CD4-positive, alpha-beta T cell treated with Interleukin-2 at 100 ng/mL for 4 hours (primary cell): Measurements from ENCODE around the gene TCF4.

ENCODE experiments used
- DNase-seq: peaks from one replicate; pipeline ENCODE4 v3.0.0-alpha.2; 2020; ENCODE audit warnings: low spot score

Gene TCF4

DNA sequence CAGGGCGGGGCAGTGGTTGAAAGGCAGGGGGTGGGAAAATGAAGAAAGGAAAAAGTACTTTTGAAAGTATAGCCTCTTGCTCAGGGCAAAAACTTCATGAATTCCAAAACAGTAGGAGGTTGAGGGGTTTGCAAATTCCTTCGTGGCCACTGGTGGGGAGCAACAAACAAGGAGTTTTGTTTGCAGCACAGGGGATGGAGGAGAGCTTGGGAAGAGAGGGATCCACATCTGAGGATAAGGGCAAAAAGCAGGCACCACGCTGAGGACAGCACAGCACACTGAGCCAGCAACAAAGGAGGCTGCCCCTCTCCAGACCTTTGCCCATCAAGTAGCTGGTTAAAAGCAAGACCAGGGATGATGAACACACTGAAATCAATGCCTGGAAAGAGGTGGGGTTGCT is 148.9 kb downstream of the TCF4 start:
- no peak for DNase-seq

DNA sequence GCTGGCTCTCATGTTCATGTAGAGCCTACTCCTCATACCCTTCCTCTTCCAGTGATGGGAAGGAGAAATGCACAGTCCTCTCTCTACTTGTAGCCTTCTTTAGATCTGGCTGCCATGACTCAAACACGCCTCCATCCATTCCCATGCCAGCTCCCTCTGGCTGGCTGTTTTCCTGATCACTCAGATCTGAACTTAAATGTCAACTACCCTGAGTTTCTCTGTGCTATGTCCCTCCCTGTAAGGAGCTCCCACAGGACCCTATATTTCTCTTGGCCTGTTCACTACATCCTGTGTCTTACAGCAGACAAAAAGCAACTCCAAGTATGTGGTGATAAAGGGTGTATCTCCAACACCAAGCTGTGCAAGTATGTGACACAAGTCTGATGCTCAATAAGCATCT is 152.4 kb downstream of the TCF4 start:
- DNase-seq: no peak

DNA sequence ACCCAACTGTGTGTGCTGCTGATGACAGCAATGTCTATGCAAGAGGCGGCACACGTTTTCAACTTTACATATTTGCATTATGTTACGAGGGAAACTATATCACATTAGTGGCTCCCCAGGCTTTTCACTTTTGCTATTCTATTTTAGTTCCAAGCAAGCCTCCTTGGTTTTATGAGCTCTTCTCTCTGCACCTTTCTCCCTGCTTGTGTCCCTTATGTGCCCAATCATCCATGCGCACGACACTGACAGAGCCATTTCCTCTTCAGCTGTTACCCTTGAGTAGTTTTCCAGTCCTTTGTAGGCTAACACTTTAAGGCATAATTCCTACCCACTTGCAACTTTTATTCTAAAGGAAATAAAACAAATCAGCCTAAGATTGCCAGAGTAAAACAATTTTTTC is 154.3 kb downstream of the TCF4 start:
- DNase-seq: no peak

DNA sequence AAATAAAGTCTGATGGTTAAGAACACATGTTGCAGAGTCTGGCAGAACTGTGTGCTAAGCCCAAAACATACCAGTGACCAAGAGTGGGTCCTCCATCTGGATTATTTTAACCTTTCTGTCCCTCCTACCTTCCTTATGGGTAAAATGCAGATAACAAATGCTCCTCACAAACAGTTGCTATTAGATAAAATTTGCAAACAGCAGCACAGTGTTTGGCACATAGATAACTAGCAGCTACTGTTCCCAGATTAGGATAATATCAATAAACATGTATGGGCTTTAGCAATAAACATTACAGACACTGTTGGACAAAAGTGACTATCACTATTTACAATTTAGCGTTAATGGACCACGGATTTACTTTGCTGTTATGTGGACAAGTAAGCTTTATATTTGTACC is 154.9 kb downstream of the TCF4 start:
- no peak for DNase-seq

DNA sequence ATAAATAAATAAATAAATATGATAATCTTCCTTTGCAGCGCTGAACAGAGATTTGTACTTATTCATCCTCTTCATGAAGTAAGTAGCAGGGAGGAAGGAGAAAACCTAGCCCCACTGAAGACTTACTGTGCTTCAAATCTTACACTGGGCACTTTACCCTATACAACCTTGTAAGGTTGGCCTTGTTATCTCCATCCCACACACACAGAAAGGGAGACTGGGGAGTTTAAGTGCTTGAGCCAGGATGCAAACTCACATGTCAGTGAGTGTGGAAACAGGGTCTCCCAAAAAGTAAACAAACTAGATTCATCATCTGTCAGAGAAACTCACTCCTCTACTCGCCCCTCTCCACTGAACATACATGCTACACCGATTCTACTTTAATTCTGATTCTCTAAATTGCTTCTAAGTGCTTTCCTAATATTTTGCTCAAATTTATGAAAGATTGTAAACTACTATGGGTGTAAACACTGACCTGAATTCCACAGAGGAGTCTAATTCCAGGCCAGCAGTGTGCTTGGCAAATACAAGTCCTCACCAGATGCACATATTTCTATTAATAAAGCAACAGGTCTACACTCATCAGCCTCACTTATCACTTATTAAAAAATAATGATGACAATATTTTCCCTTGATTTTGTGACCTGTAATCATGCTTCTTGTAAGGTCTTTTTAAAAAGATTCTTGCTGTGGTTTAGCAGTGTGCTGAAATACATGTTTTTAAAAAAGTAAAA is 155.5 kb downstream of the TCF4 start:
- no peak for DNase-seq

DNA sequence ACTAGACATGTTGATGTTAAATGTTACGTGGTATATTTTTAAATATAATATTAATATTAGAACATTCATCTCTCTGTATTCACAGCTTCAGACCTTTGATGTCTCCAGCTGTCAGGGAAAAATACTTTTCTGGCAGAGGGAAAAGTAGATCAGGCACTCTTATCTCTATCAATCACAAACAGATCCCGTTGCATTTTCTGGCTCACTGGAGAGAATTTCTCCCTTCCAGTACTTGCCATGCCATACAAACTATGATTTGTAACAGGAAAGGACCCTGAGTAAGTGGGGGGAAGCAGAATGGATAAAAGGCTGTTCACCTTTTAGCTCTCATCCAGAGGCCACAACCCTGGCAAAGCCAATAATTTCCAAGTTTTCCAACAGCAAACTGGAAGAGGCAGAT is 158.0 kb downstream of the TCF4 start:
- no peak for DNase-seq

DNA sequence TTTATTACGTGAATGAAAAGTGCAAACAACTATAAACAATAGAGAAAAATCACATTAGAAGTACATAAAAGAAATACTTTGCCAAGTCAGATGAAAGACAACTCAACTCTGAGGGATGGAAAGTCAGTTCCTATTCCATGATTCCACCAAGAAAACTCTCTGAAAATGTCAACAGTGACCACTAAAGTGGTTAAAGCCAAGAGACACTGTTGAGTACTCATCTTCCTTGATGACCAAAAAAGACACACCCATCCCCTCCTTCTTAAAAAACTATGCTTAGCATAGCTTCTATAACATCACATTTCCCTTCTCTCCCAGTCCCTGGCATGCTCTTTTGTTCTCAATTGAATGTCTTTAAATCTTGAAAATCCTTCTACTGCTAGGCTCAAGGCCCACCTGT is 160.0 kb downstream of the TCF4 start:
- DNase-seq: no peak

DNA sequence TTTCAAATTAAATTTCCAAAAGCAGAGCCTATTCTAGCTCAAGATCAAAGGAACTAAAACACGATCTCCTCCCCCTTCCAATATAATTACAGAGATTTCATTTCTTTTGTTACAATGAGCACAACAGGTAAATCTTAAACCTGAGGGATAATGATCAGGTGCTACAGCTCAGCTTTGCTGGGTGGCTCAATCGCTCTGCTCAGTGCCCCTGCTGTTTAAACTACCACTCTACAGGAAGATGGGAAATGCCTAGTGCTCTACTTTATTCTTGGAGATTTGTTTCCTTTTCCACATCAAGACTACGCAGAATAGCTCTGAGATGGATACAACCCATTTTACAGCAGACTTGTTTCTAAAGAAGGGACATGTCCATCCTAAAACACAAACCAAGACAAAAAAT is 162.3 kb downstream of the TCF4 start:
- DNase-seq: no peak

DNA sequence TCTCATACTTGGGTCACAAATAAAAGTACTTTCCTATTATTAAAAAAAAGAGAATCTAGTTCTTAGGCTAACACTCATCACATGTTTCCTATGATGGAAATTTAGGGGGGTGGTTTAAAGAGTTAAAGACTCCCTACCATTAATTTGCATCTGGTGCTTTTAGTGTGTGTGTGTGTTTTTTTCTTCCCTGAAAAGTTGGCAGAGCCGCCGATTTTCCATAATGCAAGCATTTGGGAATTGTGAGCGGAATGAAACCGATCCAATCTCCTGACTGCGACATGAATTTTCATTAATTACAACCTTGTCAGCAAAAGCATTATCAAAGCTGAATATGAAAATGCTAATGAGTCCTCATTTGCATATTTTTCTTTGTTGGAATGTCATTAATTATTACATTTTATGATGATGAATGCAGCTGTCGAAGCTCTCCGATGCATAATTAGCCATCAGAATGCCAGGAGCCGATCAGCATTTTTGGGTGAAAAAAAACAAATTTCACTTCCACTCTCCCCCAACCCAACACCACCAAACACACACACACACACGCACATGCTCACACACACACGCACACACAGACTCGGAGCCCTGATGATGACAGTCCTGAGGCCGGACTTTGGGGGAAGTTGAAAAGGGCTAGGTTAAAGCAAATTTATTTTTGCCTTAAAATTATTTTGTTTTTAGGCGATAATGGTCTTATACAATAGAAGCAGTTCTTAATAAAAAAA is 165.4 kb downstream of the TCF4 start:
- DNase-seq: no peak

DNA sequence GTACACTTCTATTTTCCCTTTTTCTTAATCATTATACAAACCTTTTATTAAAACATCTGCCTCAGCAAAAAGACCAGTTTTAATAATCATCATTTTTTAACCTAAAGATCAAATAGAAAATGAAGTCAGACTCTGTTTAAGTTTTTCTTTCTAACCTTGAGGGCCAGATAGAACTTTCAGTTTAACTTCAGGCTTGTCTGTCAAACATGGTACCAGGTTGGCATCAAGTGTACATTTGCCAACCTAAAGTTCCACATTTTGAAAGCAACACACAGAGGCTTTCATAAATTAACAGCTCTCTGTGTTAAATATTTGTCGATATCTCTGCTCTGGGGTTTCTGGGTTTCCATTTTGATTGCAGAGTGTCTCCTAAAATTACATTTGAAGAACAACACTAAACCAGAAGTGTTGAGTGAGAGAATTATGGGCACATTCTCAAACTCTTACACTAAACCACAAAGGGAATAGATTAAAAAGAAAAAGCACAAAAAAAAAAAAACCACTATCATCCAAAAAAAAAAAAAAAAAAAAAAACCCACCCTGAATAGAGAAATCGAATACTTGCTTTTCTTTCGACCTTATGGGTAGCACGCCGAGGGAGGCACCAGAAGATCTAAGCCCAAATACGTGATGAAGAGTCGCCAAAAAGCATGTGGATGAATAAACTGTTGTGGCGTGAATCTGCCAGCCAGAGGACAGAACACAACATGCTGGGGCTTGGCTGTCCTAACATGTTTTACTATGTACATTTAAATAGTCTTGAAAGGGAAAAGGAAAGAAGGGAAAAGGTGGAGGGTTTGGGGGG is 166.2 kb downstream of the TCF4 start:
- no peak for DNase-seq

DNA sequence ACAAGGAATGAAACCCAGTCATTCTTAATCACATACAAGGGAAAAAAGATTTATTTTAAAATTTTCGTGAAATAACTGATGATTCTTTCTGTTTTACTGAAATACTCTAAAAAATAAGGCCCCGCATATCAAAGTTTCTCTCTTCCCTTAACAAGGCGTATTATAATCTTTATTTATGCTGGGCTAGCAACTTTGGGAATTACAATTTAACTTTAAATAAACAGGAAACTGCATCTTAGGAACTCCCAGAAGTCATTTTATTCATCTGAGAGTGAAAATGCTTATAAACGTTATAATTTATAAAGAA is 166.7 kb downstream of the TCF4 start:
- no peak for DNase-seq

DNA sequence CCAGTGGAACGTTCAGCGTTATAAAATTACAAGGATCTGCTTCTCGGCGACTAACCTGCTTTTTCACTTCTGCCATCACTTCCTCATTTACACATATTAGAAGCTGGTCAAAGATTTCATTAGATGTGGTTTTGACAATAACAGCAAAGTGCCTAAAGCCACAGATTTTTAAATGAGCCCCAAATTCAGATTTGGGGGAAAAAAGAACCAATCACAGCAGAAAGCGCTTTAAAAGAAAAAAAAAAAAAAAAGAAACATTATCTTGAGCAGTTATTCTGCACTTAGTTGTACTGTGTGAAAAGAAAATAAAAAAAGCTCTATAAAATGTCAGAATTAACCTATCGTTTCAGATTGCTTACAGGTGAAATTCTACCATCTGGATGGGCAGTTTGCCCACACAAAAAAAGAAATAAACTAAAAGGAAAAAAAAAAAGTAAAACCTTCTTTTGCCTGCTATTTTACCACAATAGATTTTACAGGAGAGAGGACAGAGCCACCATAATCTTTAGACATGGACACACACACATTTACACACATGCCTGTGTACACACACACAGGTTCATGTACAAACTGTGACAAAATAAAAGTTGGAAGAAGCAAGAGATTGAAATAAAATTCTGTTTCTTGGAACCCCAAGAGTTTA is 167.2 kb downstream of the TCF4 start:
- DNase-seq: no peak

DNA sequence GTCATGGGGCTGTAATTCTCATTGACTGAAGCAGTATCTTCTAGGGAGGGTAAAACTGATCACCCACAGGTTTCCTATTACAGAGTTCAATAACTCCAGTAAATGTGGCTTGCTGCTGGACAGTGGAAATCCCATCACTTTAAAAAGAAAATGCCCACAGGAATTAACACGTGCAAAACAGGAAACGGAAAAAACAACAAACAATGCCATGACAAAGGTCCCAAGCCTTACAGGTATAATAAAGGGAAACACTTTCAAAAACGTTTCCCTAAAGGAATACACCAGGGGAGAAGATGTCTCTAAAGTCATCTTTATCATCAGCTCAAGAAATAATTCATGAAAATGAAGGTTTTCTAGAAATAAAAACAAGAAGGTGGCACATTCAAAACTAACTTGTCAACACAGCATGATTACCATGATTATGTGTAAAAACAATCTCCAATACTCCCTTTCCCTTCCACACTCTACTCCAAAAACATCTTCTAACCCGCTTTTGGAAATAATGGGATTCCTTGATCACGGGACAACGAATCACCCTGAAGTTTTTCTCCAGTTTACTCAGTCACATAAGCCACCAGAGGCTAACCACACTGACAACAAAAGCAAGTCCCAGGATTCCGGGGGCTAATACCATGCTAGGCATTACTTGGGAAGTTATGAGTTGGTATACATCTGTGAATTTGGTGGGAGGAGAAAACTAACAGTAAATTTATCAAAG is 167.9 kb downstream of the TCF4 start:
- no peak for DNase-seq

DNA sequence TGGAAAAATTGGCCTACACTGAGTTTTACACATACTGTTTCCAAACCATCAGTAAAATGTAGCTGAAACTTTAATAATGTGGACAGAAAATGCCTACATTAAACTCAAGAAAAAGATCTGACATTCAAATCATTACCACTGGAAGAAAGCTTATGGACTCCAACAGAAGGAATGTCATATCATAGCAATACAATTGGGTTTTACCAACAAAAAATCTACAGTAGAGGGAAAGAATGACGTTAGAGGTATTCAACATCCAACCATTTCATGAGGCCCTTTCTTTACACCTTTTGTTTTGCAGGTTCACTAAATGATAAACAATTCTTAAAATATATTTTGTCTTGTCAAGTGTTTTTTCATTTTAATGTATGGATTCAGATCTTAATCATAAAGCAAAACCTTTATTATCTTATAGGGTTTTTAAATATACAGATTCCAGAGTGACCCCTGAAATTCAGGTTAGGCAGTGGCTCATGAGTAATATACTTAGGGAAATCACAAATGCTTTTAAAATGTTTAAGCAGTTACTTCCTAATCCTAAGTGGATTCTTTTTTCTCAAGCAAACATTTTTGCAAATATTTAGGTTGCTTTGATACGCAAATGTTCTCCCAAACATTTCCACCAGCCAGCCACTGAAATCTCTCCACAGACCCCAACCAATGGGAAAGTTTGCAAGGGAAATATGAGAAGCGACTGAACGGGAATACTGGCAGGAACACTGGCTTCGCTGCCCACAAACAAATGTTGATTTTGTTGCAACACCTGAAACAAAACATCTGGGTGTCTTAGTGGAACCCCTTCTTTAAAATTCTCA is 168.7 kb downstream of the TCF4 start:
- DNase-seq: no peak

DNA sequence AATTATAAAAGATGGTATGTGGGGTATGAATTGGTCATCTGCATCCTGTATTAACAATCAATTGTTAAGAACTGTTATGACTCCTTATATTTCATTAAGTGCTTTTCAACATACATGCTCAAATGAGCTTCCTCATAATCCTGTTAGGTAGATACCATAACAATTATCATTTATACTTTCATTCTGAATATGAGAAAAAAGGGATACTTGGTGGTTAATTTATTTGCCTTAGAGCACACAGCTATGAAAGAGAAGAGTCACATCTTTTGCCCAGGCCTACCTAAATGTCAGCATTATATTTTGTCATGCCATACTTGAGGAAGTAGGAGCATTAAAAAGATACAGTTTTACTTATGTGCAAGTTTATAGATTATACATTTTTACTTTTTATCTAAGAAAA is 169.6 kb downstream of the TCF4 start:
- DNase-seq: no peak

DNA sequence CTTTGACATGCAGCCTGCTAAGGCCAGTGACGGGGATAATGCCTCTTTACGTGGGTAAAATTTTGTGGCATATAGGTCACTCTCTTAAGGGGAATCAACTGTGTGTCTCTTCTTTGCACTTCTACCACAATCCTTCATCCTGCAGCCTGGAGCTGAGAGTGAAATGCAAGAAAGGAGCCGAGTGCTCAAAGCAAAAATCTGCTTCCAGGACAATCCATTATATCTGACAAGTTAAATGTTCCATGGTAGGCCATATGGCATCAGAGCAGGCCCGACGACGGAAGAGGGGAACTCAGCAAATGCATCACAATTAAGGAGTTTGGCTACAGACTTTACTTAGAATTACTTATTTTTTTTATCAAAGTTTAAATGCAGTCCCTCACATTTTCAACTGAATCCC is 171.2 kb downstream of the TCF4 start:
- no peak for DNase-seq

DNA sequence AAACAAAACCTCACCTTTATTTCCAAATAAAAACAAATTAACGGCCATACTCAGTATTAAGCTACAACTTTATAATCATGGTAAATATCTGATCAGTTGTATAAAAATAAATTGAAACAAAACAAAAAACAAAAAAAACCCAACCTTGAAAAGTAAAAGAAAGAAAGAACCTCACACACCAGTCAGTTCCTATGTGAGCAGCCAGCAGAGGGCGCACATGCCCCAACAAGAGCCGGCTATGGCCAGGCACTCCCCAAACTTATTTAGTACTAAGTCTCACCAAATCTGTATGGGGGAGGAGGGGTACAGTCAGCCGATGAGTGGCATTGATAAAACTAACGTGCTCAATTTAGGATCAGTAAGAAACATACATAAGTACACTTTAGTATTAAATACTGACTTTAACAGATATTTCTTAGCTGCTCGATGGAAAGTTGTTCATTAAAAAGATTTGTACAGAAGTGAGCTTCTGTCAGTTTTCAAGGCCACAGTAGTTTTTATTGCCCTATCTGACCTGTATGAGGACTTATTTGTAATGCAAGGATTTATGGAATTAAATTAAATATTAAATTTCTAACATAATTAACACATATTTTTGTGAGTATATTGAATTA is 172.6 kb downstream of the TCF4 start:
- peak; percentile 63 for DNase-seq

DNA sequence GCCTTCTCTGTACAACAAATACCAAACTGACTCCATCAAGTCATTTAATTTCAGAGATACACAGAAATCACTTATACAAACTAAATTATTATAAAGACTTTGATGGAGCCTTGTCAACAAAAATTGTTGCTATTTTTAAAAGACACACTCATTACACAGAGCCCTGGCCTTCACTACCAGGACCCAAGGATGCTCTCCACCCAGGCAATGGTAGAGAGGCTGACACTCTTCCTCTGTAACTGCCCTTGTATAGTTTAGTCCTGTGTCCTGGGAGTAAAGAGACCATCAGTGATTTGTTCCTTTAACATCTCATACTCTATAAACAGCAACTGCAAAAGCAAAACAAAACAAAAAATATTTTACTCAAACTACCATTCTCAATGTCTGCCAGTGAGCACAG is 173.5 kb downstream of the TCF4 start:
- DNase-seq: no peak

DNA sequence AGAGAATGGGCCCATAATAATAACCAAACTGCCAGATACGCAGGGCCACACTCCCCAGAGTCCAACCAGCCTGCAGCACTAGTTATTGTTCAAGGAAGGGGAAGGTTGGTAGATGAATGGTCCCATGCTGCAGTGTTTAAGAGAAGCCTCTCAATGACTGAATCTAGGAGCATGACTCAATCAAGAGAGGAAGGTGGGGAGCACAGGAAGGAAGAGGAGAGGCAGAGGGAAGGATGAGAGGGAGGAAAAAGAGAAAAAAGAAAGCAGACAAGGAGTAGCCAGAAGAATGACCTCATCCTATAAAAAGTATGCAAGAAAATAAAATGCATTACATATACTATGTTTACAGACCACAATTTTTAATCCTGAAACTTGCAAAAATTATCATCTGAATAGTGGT is 174.5 kb downstream of the TCF4 start:
- DNase-seq: no peak

DNA sequence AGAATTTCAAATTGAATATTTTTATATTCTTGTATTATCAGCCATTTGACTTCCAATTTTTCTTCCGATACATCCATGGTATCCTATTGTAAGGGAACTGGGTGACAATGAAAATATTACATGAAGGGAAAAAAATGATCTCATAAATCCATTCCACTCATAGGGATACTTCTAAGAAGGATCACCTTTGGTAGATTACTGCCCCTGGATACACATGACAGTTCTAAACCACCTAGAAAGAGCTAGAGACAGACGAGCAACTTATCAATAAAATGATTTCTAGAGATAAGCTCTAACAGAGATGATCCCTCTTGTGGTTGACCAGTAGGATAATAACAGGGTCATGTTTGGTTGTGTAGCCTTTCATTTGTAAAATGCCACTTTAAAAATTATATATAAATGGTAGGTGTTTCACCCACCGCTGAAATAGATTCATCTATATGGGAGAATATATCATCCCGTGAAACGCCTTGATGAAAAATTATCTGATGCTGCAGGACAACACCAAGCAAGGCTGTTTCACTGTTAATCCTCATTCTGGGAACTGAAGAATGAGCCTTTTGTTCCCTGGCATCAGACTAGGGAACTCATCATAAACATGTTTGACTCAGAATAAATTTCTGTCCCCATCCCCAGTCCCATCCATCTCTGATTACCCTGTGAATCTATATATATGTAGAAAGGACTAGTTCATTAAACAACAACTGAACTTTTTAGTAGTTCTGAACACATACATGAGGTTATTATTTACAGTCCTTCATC is 180.0 kb downstream of the TCF4 start:
- no peak for DNase-seq
